ENCODE data around the gene BPIFA3. TPM values are rescaled to one million over a fixed set of nuclear protein-coding genes. Genes with fewer than 3 reads are reported as not detected.
"Not testable (repeated sequence)": the region's sequence is repeated elsewhere in the genome, so short reads cannot be mapped to it uniquely, and the experiment has no call there.

BPIFA3 gene
- total RNA-seq, 1 donor from 2014 or later: not detected

DNA sequence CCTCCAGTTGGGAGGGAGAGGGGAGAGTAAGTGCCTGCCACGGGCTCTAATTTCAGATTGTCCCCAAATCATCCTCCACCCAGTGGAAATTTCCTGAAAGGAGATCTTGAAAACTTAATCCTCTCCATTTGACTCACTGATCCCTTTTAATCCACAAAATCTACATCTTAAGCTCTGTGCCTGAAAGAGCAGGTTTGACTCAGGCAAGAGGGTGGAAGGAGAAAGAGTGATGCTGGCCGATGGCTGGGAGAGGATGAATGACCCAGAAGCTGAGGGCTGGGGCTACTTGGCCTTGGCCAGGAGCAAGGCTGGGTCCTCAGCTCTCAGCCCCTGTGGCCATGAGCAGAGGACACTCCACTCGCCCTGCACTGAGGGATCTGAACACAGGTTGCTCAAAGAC lies 41.1 kb upstream of the BPIFA3 start:
- TF ChIP-seq, protein P1, sequence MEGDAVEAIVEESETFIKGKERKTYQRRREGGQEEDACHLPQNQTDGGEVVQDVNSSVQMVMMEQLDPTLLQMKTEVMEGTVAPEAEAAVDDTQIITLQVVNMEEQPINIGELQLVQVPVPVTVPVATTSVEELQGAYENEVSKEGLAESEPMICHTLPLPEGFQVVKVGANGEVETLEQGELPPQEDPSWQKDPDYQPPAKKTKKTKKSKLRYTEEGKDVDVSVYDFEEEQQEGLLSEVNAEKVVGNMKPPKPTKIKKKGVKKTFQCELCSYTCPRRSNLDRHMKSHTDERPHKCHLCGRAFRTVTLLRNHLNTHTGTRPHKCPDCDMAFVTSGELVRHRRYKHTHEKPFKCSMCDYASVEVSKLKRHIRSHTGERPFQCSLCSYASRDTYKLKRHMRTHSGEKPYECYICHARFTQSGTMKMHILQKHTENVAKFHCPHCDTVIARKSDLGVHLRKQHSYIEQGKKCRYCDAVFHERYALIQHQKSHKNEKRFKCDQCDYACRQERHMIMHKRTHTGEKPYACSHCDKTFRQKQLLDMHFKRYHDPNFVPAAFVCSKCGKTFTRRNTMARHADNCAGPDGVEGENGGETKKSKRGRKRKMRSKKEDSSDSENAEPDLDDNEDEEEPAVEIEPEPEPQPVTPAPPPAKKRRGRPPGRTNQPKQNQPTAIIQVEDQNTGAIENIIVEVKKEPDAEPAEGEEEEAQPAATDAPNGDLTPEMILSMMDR (IDR thresholded peaks at IDR 0.05): no peak
- H3K27ac ChIP-seq: no peak overlapping the region
- H3K9me3 ChIP-seq: no peaks in the 10 kb centered on the region
- no peaks in the 10 kb centered on the region for H3K36me3 ChIP-seq
- H3K4me3 ChIP-seq: no peak overlapping the region
- no peaks in the 10 kb centered on the region for H3K27me3 ChIP-seq
- no peak for DNase-seq (ENCODE audit: low spot score in 2 of 2)
- no peaks in the 10 kb centered on the region for H3K4me1 ChIP-seq
- intact Hi-C loops (cut with DNase I): no loop called here

DNA sequence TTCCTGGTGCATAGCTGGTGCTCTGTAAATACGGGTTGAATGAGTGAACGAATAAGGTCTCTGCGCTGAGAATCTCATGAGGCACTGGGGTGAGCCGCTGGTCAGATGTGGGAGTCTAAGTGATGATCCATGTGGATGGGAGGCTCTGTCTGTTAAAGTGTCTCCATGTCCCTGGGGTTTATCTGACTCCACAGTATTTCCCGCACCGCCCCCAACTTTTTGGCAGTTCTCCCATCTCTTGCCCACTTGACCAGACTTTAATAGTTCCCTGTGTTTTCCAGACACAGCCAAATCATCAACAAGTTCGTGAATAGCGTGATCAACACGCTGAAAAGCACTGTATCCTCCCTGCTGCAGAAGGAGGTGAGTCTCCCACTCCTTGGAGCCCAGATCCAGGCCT lies 39.3 kb upstream of the BPIFA3 start:
- TF ChIP-seq, protein P1 (IDR thresholded peaks at IDR 0.05): no peak
- intact Hi-C loops (cut with DNase I): no loop called here
- no peak for DNase-seq (ENCODE audit: low spot score in 2 of 2)

DNA sequence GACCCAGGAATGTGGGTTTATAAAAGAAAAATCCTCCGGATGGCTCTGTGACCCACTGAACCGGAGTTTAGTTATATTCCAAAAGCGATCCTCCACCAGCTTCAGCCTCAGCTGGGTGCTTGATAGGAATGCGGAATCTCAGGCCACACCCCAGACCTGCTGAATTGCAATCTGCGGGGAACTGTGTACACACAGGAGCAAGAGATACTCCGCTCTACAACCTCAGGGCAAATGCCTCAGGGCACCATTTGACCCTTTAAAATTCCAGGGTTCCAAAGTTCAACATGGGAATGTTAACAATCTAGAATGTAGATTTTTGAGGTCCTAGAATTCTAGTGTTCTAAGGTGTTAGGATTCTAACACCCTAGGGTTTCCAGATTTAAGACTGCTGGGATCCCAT lies 38.4 kb upstream of the BPIFA3 start:
- Histone ChIP-seq H3K36me3 (no peaks in the 10 kb centered on the region), H3K4me3 (no peak overlapping the region), H3K27ac (no peak overlapping the region), H3K4me1 (no peaks in the 10 kb centered on the region), H3K27me3 (no peaks in the 10 kb centered on the region), H3K9me3 (no peaks in the 10 kb centered on the region)
- TF ChIP-seq, protein P1 (IDR thresholded peaks at IDR 0.05): no peak
- intact Hi-C loops (cut with DNase I): no loop called here
- DNase-seq (ENCODE audit: low spot score in 2 of 2): no peak

More for the DNA sequence above, 39.3 kb upstream of the BPIFA3 start:
- no peaks in the 10 kb centered on the region for H3K27me3 ChIP-seq
- no peaks in the 10 kb centered on the region for H3K4me1 ChIP-seq
- no peak overlapping the region for H3K27ac ChIP-seq
- no peaks in the 10 kb centered on the region for H3K9me3 ChIP-seq
- no peaks in the 10 kb centered on the region for H3K36me3 ChIP-seq
- no peak overlapping the region for H3K4me3 ChIP-seq

DNA sequence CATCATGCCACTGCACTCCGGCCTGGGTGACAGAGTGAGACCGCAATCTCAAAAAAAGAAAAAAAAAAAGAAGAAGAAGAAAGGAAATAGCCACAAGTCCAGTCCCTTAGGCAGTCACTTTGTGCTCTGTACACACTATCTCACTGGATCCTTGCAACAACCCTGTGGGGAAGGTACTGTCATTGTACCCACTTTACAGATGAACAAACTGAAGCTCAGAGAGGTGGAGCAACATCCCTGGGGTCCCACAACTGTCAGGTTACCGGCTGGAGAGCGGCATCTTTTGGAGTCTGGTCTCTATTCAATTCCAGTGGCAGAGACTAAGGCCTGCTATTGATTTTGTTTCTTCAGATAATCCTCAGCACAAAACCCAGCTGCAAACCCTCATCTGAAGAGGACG lies 37.0 kb upstream of the BPIFA3 start:
- H3K36me3 ChIP-seq: no peaks in the 10 kb centered on the region
- DNase-seq (ENCODE audit: low spot score in 2 of 2): no peak
- intact Hi-C loops (cut with DNase I): no loop called here
- H3K4me3 ChIP-seq: no peak overlapping the region
- H3K27me3 ChIP-seq: no peaks in the 10 kb centered on the region
- H3K9me3 ChIP-seq: no peaks in the 10 kb centered on the region
- TF ChIP-seq, protein P1 (IDR thresholded peaks at IDR 0.05): no peak
- H3K27ac ChIP-seq: no peak overlapping the region
- no peaks in the 10 kb centered on the region for H3K4me1 ChIP-seq

DNA sequence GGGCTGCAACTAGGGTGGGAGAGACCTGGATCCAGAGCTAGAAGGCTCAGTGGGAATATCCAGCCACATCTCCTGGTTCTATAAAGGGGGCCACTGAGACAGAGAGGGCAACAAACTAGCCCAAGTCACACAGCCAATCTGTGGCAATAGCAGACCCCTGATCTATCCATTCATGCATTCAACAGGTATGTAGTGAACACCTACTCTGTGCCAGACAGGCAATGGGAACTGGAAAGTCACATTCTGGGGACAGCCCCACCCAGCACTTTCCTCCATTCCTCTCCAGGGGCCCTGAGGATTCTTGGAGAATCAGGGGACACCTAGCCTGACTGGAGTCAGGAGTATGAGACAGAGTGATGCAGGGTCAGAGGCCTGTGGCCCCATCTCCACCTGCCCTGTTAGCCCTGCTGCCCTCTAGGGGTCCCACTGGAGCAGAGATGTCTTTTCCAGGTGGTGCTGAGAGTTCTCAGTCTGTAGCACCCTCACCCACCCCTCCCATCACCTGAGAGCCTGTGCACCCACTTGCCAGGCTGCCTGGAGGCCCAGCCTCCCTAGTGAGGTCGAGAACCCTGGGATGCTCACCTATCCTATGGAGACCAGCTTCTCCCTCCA lies 35.6 kb upstream of the BPIFA3 start:
- Histone ChIP-seq H3K27ac (no peak overlapping the region), H3K9me3 (no peaks in the 10 kb centered on the region), H3K4me1 (no peaks in the 10 kb centered on the region), H3K27me3 (no peaks in the 10 kb centered on the region), H3K36me3 (no peaks in the 10 kb centered on the region), H3K4me3 (no peak overlapping the region)
- no peak for DNase-seq (ENCODE audit: low spot score in 2 of 2)
- TF ChIP-seq, protein P1 (IDR thresholded peaks at IDR 0.05): no peak
- intact Hi-C loops (cut with DNase I): no loop called here

DNA sequence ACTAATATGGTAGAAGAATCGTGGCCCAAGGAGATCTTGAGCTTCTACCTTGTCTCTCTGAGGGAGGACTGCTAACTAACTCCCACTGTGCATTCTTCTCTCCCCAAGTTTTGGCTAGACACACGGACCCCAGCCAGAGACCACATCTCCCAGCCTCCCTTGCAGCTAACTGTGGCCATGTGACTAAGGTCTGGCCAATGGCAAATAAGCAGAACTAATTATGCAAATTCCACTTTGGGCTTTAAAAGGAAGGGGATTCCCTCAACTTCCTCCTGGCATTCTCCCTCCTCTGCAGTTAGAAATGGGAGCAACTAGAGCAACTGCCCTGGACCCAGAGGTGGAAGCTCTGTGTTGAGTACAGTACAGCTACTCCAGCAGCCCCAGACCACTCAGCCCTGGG lies 33.8 kb upstream of the BPIFA3 start:
- H3K4me1 ChIP-seq: no peaks in the 10 kb centered on the region
- no peaks in the 10 kb centered on the region for H3K27me3 ChIP-seq
- H3K27ac ChIP-seq: no peak overlapping the region
- intact Hi-C loops (cut with DNase I): no loop called here
- no peak overlapping the region for H3K4me3 ChIP-seq
- no peaks in the 10 kb centered on the region for H3K9me3 ChIP-seq
- TF ChIP-seq, protein P1 (IDR thresholded peaks at IDR 0.05): no peak
- DNase-seq (ENCODE audit: low spot score in 2 of 2): no peak
- H3K36me3 ChIP-seq: no peaks in the 10 kb centered on the region

DNA sequence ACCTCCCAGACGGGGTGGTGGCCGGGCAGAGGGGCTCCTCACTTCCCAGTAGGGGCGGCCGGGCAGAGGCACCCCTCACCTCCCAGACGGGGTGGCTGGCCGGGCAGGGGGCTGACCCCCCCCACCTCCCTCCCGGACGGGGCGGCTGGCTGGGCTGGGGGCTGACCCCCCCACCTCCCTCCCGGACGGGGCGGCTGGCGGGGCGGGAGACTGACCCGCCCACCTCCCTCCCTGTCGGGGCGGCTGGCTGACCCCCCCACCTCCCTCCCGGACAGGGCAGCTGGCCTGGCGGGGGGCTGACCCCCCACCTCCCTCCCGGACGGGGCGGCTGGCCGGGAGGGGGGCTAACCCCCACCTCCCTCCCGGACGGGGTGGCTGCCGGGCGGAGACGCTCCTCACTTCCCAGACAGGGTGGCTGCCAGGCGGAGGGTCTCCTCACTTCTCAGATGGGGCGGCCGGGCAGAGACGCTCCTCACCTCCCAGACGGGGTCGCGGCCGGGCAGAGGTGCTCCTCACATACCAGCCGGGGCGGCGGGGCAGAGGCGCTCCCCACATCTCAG lies 32.0 kb upstream of the BPIFA3 start:
- DNase-seq (ENCODE audit: low spot score in 2 of 2); H3K4me3 ChIP-seq; intact Hi-C loops (cut with DNase I): not testable (repeated sequence)

More for the DNA sequence above, 32.0 kb upstream of the BPIFA3 start:
- H3K36me3 ChIP-seq, H3K27ac ChIP-seq, H3K9me3 ChIP-seq, H3K27me3 ChIP-seq, H3K4me1 ChIP-seq: not testable (repeated sequence)

All from ascending aorta (tissue), 2 donors.